HepG2 (cell line): ENCODE results near the gene RNF4. TPM values are rescaled to one million over a fixed set of nuclear protein-coding genes. Genes with fewer than 3 reads are reported as not detected.

Source experiments
- BHLHE40 ChIP-seq: IDR thresholded peaks from 2 replicates; pipeline ENCODE4 v1.6.1; 2011; ENCODE audit warnings: low read length, improper control_type of control experiment
- CEBPG ChIP-seq: IDR thresholded peaks from 2 replicates; pipeline ENCODE4 v1.6.1; 2016
- ERF ChIP-seq: IDR thresholded peaks from 2 replicates; pipeline ENCODE4 v1.6.1; 2018; ENCODE audit warnings: missing biosample characterization, missing genetic modification reagents
- FOSL2 ChIP-seq: sonication (generic); formaldehyde crosslinking; IDR thresholded peaks from 2 replicates; pipeline ENCODE4 v1.4.0; 2020; ENCODE audit warnings: missing genetic modification reagents
- GABPB1 ChIP-seq: IDR thresholded peaks from 2 replicates; pipeline ENCODE4 v1.6.1; 2016; ENCODE audit warnings: mild to moderate bottlenecking, missing genetic modification reagents, moderate library complexity, missing compliant biosample characterization
- HNRNPLL ChIP-seq: fragments of 200-400 bp; formaldehyde crosslinking; IDR thresholded peaks from 2 replicates; pipeline ENCODE4 v1.6.1; 2017; ENCODE audit warnings: mild to moderate bottlenecking, low read depth, low read length; ENCODE audit not compliant: poor library complexity, severe bottlenecking
- HOXA3 ChIP-seq: sonication (generic); formaldehyde crosslinking; IDR thresholded peaks from 2 replicates; pipeline ENCODE4 v1.5.0; 2020; ENCODE audit warnings: missing genetic modification reagents
- KAT8 ChIP-seq: IDR thresholded peaks from 2 replicates; pipeline ENCODE4 v1.6.1; 2016; ENCODE audit warnings: missing genetic modification reagents, missing compliant biosample characterization
- MYC ChIP-seq: sonication (generic); formaldehyde crosslinking; IDR thresholded peaks from 2 replicates; pipeline ENCODE4 v1.9.0; 2021; ENCODE audit warnings: missing genetic modification reagents, borderline replicate concordance
- NFYB ChIP-seq: sonication (generic); formaldehyde crosslinking; IDR thresholded peaks from 2 replicates; pipeline ENCODE4 v1.4.0; 2020; ENCODE audit warnings: missing genetic modification reagents
- NONO ChIP-seq, 2 experiments: fragments of 450-650 bp in 1 of 2; sonication (generic) in 1 of 2; formaldehyde crosslinking in 1 of 2; IDR thresholded peaks in 1 of 2; conservative IDR thresholded peaks in 1 of 2; 2 replicates each; pipeline versions ENCODE4 v1.6.1 to v1.8.0; 2017 to 2022; ENCODE audit warnings: mild to moderate bottlenecking in 1 of 2, missing genetic modification reagents in 1 of 2, moderate library complexity in 1 of 2
- RBFOX2 ChIP-seq: fragments of 200-400 bp; formaldehyde crosslinking; IDR thresholded peaks from 2 replicates; pipeline ENCODE4 v1.6.1; 2017; ENCODE audit warnings: low read depth, mild to moderate bottlenecking, low read length
- RFXANK ChIP-seq: IDR thresholded peaks from 2 replicates; pipeline ENCODE4 v1.6.1; 2016
- SAP130 ChIP-seq: IDR thresholded peaks from 2 replicates; pipeline ENCODE4 v1.6.1; 2016; ENCODE audit warnings: low read depth
- SOX13 ChIP-seq, 3 experiments: fragments of 450-650 bp in 1 of 3; sonication (generic) in 1 of 3; formaldehyde crosslinking in 1 of 3; IDR thresholded peaks in 2 of 3; conservative IDR thresholded peaks in 1 of 3; 2 replicates each; pipeline versions ENCODE4 v1.5.0 to v1.6.1; 2016 to 2020; ENCODE audit warnings: antibody characterized with exemption in 1 of 3, mild to moderate bottlenecking in 1 of 3, missing compliant biosample characterization in 1 of 3, missing genetic modification reagents in 1 of 3, moderate library complexity in 1 of 3
- SP1 ChIP-seq, 2 experiments: fragments of 450-650 bp in 1 of 2; sonication (generic) in 1 of 2; formaldehyde crosslinking in 1 of 2; IDR thresholded peaks; 2 replicates each; pipeline versions ENCODE4 v1.4.0 to v1.6.1; 2016 to 2020; ENCODE audit warnings: missing genetic modification reagents in 1 of 2
- SP5 ChIP-seq: IDR thresholded peaks from 2 replicates; pipeline ENCODE4 v1.6.1; 2016; ENCODE audit warnings: low read depth, borderline replicate concordance
- SRSF1 ChIP-seq: fragments of 200-400 bp; formaldehyde crosslinking; optimal IDR thresholded peaks from 2 replicates; pipeline ENCODE3; 2017; ENCODE audit warnings: mild to moderate bottlenecking, low read depth, low read length, moderate library complexity
- TOPORS ChIP-seq: sonication (generic); formaldehyde crosslinking; IDR thresholded peaks from 2 replicates; pipeline ENCODE4 v1.8.0; 2023; ENCODE audit warnings: mild to moderate bottlenecking, missing genetic modification reagents
- YEATS4 ChIP-seq: sonication (generic); formaldehyde crosslinking; IDR thresholded peaks from 2 replicates; pipeline ENCODE4 v1.4.0; 2020; ENCODE audit warnings: missing genetic modification reagents, borderline replicate concordance
- ZC3H13 ChIP-seq: sonication (generic); formaldehyde crosslinking; IDR thresholded peaks from 2 replicates; pipeline ENCODE4 v1.8.1; 2023; ENCODE audit warnings: mild to moderate bottlenecking, missing genetic modification reagents, moderate library complexity
- ZFY ChIP-seq: sonication (generic); formaldehyde crosslinking; IDR thresholded peaks from 2 replicates; pipeline ENCODE4 v1.4.0; 2020; ENCODE audit warnings: missing genetic modification reagents
- ZNF143 ChIP-seq: sonication (generic); formaldehyde crosslinking; IDR thresholded peaks from 2 replicates; pipeline ENCODE4 v1.4.0; 2020; ENCODE audit warnings: missing genetic modification reagents
- ZNF788 ChIP-seq: sonication (generic); formaldehyde crosslinking; IDR thresholded peaks from 2 replicates; pipeline ENCODE4 v1.5.0; 2020; ENCODE audit warnings: mild to moderate bottlenecking, missing genetic modification reagents, borderline replicate concordance
- ZNF83 ChIP-seq: sonication (generic); formaldehyde crosslinking; IDR thresholded peaks from 2 replicates; pipeline ENCODE4 v1.4.0; 2020; ENCODE audit warnings: missing genetic modification reagents, mild to moderate bottlenecking, borderline replicate concordance
- polyA plus RNA-seq, 8 experiments: library from polyadenylated mRNA; depleted of rRNA in 3 of 8; stranded (reverse) in 7 of 8; unstranded in 1 of 8; fragments of >200 nt; fragmentation: Illumina TruSeq in 4 of 8; extraction: Trizol in 4 of 8; gene quantifications; 2 replicates each; pipeline versions ENCODE4 v1.2.1 to v1.2.3, GENCODE V29; 2011 to 2016; ENCODE audit warnings: low read depth in 4 of 8, missing spikeins in 1 of 8, mixed read lengths in 1 of 8; ENCODE audit not compliant: insufficient read depth in 1 of 8
- total RNA-seq, 5 experiments: library from RNA; depleted of rRNA; stranded (reverse); fragments of >200 nt; fragmentation: Illumina TruSeq; extraction: Trizol; gene quantifications; 2 replicates each; pipeline ENCODE4 v1.2.3, GENCODE V29; 2016; ENCODE audit warnings: low read depth in 1 of 5
- TF ChIP-seq, protein P1 (sequence below): IDR thresholded peaks from 2 replicates; pipeline ENCODE4 v1.6.1; 2016; ENCODE audit warnings: missing genetic modification reagents, missing compliant biosample characterization
- TF ChIP-seq, protein P2 (sequence below): sonication (generic); formaldehyde crosslinking; IDR thresholded peaks from 2 replicates; pipeline ENCODE4 v1.4.0; 2020; ENCODE audit warnings: mild to moderate bottlenecking, missing genetic modification reagents, borderline replicate concordance
- TF ChIP-seq, protein P3 (sequence below): sonication (generic); formaldehyde crosslinking; IDR thresholded peaks from 2 replicates; pipeline ENCODE4 v1.5.0; 2020; ENCODE audit warnings: mild to moderate bottlenecking, missing genetic modification reagents

RNF4 gene
- total and polyA plus RNA-seq, 2 of the 13 experiments (the other 11 are each of a cell fraction or from before 2014, with no cell fraction given) = 38.1 to 45.1 TPM

DNA sequence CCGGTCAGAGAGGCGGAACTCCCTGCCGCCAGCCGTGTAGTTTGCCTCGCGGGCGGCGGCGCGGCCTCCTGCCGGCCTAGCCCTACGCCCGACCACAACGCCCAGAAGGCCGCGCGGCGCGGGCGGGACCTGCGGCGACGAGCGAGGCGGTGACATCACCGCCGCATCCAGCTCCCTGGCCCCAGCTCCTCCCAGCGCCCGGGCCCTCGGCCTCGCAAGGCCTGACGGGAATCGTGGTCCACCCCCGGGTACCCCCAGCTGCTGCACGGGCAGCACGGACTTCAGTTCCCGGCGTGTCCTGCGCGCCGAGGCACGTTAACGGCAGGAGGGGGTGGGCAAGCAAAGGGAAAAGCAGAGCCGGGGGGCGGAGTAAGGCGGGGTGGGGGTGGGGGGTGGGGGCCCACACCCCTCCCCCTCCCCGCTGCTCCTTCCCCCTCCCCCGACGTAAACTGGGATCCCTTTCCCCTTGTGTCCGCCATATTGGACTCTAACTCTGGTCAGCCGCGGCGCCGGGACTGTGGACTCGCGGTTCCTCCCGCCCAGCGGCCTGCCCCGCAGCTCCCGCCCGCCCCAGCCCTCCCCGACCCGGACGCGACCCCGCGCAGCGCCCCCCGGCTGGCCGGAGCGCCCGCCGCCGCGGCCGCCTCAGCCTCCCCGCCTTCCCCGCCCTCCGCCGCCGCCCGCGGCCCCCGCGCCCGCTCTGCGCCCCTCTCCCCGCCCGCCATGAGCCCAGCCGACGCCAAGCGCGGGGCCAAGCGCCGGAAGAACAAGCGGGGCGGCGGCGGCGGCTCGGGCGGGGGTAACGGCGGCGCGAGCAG is 67.5 kb downstream of the RNF4 start, which contains the start of gene FAM193A (continued):
- peak; percentile 86 for TF ChIP-seq SP5 (CRISPR knock-in tag)
- peak; percentile 57; the same call in 1 of the 2 replicates for TF ChIP-seq MYC (CRISPR knock-in tag)
- TF ChIP-seq NFYB (CRISPR knock-in tag) = peak; percentile 45; the same call in 1 of the 2 replicates
- peak; percentile 47; the same call in 1 of the 2 replicates for TF ChIP-seq ERF (CRISPR knock-in tag)
- no peak for TF ChIP-seq NONO (IDR thresholded peaks at IDR 0.05)
- TF ChIP-seq NONO (CRISPR knock-in tag; conservative IDR thresholded peaks at IDR 0.05) = 0 out of 2 replicates have a peak, but pooled peaks have one; percentile 54
- no peak for TF ChIP-seq SOX13 (IDR thresholded peaks at IDR 0.05)
- peak in 1 of 2 experiments; percentile 22; a peak in 1 of 4 replicates for TF ChIP-seq SOX13 (CRISPR knock-in tag; conservative IDR thresholded peaks at IDR 0.05 in 1 of 2, IDR thresholded peaks at IDR 0.05 in 1 of 2)
- TF ChIP-seq, protein P1, sequence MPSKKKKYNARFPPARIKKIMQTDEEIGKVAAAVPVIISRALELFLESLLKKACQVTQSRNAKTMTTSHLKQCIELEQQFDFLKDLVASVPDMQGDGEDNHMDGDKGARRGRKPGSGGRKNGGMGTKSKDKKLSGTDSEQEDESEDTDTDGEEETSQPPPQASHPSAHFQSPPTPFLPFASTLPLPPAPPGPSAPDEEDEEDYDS (CRISPR knock-in tag) = peak; percentile 37; the same call in 1 of the 2 replicates
- peak; percentile 34 for TF ChIP-seq HNRNPLL
- TF ChIP-seq SRSF1 = peak; percentile 11
- peak; percentile 91 for TF ChIP-seq ZNF143 (CRISPR knock-in tag)
- TF ChIP-seq CEBPG (CRISPR knock-in tag) = 0 out of 2 replicates have a peak, but pooled peaks have one; percentile 7
- TF ChIP-seq BHLHE40 = peak; percentile 63
- peak; percentile 73 for TF ChIP-seq SAP130 (CRISPR knock-in tag)
- no peak for TF ChIP-seq ZNF788
- TF ChIP-seq YEATS4 (CRISPR knock-in tag) = peak; percentile 49; the same call in 1 of the 2 replicates
- peak; percentile 2; the same call in 1 of the 2 replicates for TF ChIP-seq ZC3H13 (CRISPR knock-in tag)
- TF ChIP-seq HOXA3 (CRISPR knock-in tag) = peak; percentile 85
- TF ChIP-seq KAT8 (CRISPR knock-in tag) = 0 out of 2 replicates have a peak, but pooled peaks have one; percentile 10
- peak; percentile 87 for TF ChIP-seq GABPB1 (CRISPR knock-in tag)
- no peak for TF ChIP-seq SP1 (IDR thresholded peaks at IDR 0.05)
- TF ChIP-seq SP1 (CRISPR knock-in tag; IDR thresholded peaks at IDR 0.05) = peak; percentile 87
- TF ChIP-seq, protein P2, sequence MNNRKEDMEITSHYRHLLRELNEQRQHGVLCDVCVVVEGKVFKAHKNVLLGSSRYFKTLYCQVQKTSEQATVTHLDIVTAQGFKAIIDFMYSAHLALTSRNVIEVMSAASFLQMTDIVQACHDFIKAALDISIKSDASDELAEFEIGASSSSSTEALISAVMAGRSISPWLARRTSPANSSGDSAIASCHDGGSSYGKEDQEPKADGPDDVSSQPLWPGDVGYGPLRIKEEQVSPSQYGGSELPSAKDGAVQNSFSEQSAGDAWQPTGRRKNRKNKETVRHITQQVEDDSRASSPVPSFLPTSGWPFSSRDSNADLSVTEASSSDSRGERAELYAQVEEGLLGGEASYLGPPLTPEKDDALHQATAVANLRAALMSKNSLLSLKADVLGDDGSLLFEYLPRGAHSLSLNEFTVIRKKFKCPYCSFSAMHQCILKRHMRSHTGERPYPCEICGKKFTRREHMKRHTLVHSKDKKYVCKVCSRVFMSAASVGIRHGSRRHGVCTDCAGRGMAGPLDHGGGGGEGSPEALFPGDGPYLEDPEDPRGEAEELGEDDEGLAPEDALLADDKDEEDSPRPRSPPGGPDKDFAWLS (CRISPR knock-in tag) = no peak
- no peak for TF ChIP-seq RFXANK (CRISPR knock-in tag)
- TF ChIP-seq RBFOX2 = peak; percentile 71
- TF ChIP-seq, protein P3, sequence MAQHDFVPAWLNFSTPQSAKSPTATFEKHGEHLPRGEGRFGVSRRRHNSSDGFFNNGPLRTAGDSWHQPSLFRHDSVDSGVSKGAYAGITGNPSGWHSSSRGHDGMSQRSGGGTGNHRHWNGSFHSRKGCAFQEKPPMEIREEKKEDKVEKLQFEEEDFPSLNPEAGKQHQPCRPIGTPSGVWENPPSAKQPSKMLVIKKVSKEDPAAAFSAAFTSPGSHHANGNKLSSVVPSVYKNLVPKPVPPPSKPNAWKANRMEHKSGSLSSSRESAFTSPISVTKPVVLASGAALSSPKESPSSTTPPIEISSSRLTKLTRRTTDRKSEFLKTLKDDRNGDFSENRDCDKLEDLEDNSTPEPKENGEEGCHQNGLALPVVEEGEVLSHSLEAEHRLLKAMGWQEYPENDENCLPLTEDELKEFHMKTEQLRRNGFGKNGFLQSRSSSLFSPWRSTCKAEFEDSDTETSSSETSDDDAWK (CRISPR knock-in tag) = no peak
- TF ChIP-seq ZNF83 (CRISPR knock-in tag) = no peak
- TF ChIP-seq TOPORS (CRISPR knock-in tag) = no peak
- peak; percentile 90 for TF ChIP-seq ZFY
- TF ChIP-seq FOSL2 (CRISPR knock-in tag) = peak; percentile 41
